Nucleus accumbens (tissue), 56 donors: Measurements from ENCODE around the gene TOM1.
"Not testable (repeated sequence)": the region's sequence is repeated elsewhere in the genome, so short reads cannot be mapped to it uniquely, and the experiment has no call there.

Experiments used
- DNase-seq, 56 donors: peaks; one replicate each; lab custom pipeline; 2025; lab: John Stamatoyannopoulos, UW

TOM1 gene

DNA sequence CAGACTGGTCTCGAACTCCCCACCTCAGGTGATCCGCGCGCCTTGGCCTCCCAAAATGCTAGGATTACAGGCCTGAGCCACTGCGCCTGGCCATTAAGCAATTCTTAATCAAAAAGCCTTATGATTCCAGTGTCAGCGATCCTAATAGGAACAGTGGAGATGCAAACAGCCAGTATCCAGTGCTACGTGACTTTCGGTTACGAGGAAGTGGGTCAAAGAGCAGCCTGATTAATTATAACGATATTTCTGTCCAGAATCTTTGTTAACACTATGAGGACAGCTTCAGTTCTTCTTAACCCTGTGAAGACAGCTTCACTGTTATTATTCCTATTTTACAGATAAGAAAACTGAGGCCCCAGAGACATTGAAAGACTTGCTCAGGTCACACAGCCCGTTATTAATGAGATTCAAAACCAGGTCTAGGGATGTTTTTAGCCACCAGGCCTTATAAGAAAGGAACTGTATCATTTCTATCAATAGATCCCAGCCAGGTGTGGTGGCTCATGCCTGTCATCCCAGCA is 63.9 kb downstream of the TOM1 start:
- no peak for DNase-seq

DNA sequence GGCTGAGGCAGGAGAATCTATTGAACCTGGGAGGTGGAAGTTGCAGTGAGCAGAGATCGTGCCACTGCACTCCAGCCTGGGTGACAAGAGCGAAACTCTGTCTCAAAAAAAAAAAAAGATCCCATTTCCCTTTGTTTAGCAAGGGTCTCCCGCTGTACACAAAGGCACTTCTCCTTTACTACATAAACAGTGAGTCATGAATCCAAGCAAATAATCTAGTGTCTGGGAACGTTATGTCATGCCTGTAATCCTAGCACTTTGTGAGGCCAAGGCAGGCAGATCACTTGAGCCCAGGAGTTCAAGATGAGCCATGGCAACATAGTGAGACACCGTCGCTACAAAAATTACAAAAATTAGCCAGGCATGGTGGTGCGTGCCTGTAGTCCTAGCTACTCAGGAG is 64.5 kb downstream of the TOM1 start:
- not testable (repeated sequence) for DNase-seq

GRCh38 chr22:35367331-35367886 is 67.7 kb downstream of the TOM1 start:
- DNase-seq, result no peak

DNA sequence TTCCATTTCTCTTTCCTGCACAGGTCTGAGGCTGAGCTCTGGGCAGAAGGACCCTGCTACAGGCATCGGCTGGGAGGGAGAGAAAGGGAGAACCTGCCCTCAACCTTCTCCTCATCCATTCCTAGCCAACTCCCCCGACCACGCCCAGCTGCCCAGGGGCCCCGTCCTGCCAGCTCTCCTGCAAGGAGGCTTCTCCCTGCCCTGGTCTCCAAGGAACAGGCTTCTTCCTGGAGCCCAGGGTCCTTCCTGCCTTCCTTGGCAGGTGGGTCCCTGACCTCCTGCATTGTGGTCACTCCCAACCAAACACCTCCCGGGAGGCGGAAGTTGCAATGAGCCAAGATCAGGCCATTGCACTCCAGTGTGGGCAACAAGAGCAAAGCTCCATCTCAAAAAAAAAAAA is 68.7 kb downstream of the TOM1 start:
- DNase-seq, result no peak

- DNase-seq, result no peak
Measured at GRCh38 chr22:35369996-35370395, 70.3 kb downstream of the TOM1 start.

DNA sequence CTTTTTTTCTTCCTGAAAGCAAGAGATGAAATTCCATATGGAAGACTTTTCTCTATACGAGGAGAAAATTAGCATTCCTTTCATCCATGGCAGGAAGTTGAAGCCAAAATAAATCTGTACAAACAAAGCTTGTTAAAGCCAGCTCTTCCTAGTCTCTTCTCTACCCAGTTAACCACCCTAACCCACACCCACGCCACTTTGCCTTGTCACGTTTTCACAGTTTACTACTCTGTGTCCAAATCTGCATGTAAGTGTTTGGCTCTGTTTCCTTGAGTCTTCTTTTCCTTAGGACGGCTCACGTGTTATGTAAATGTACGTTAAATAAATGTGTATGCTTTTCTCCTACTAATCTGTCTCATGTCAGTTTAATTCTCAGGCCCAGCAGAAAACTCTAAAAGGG is 74.1 kb downstream of the TOM1 start:
- no peak for DNase-seq

GRCh38 chr22:35375031-35375430 is 75.3 kb downstream of the TOM1 start:
- DNase-seq, result no peak

- DNase-seq, result no peak
Measured at GRCh38 chr22:35375526-35375925, 75.8 kb downstream of the TOM1 start.

GRCh38 chr22:35376728-35377472 is 77.2 kb downstream of the TOM1 start:
- DNase-seq, result peak in 54 of 56 donors; percentile 18 to 88 (median 72)

DNA sequence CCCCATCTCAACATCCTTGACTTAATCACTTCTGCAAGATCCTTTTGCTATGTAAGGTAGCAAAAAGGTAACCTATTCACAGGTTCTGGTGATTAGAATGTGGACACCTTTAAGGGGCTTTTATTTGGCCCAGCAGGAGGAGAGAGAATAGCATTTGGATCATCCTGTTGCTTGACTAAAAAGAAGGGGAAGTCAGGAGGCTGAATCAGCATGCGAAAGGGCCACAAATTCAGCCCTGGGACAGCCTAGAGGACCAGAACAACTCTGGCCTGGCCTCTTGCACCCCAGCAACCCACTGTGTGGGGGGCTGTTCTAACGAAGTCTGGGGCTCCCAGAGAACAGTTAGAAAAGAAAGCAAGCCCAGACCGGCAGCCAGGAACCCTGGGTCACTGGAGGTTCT is 78.0 kb downstream of the TOM1 start:
- DNase-seq, result peak in 1 of 56 donors; percentile 26

DNA sequence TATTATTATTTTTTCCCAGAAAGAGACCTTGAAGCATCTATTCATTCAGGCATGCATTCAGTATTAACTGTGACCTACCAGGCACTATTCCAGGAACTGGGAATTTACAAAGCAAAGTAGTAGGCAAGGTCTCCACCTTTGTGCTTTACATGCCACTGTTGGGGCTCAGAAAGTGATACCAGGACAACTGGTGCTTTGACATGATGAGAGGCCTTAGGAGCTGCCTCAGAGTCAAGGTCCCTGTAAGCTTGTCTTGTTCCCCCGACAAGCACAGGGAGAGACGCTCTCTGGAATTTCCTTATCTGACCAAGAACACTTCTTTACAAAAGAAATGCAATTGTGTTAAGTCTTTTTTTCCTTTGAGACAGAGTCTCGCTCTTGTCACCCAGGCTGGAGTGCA is 78.9 kb downstream of the TOM1 start:
- no peak for DNase-seq

DNA sequence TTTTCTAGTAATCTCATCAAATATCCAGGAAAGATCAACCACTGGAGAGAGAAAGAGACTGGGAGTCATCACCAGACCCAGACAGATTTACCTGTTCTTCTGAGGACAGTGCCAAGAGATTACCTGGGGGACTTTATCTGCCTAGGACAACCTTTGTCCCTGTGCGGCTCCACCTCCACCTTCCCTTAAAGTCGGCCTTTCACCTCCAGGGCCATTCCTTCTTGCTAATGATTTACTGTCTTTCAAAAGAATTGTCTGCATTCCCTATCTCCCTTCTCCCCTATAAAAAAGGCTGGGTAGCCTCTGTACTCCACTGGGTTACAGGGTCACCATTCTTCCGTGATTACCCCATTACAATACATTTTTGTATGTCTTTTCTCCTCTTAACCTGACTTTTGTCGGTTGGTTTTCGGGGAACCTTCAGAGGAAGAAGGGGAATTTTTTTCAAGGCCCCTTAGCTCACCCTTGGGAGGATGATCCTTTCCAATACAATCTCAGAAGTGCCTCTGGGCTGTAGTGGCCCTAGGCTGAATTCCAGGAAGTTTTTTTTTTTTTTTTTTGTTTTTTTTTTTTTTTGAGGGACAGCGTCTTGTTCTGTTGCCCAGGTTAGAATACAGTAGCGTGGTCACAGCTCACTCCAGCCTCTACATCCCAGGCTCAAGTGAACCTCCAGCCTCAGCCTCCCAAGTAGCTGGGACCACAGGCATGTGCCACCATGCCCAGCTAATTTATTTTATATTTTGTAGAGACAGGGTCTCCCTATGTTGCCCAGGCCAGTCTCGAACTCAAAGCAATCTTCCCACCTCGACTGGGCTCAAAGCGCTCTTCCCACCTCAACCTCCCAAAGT is 79.7 kb downstream of the TOM1 start:
- DNase-seq, result no peak

- DNase-seq, result no peak
Measured at GRCh38 chr22:35380013-35380412, 80.3 kb downstream of the TOM1 start.

- peak; percentile 30 to 91 (median 73) for DNase-seq
Measured at GRCh38 chr22:35380537-35381423, 81.1 kb downstream of the TOM1 start, which contains the start of gene HMOX1. Gene HMOX1, plus strand, starts transcription at chr22:35381096. Its CDS starts 78 bp downstream, at chr22:35381174.

- DNase-seq, result peak in 1 of 56 donors; percentile 17
Measured at GRCh38 chr22:35381424-35382009, 81.8 kb downstream of the TOM1 start.

GRCh38 chr22:35383679-35384071 is 84.0 kb downstream of the TOM1 start:
- no peak for DNase-seq

DNA sequence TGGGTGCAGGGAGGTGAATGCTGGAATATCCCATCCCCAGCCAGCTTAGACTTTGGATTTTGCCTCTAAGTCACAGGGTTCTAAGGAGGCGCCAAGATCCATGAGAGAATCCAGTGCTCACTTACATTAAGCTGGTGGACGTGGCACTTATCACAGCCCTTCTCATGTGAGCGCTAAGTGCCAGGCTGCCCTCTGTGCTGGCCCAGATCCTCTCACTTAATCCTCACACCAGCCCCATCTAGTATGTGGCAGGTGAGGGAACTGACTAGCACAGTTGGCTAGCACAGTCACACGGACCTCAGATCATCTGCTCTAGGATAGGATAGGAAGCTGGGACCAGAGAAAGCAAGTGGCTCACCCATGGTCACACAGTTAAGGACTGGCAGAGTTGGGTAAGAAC is 84.8 kb downstream of the TOM1 start:
- DNase-seq, result no peak

DNA sequence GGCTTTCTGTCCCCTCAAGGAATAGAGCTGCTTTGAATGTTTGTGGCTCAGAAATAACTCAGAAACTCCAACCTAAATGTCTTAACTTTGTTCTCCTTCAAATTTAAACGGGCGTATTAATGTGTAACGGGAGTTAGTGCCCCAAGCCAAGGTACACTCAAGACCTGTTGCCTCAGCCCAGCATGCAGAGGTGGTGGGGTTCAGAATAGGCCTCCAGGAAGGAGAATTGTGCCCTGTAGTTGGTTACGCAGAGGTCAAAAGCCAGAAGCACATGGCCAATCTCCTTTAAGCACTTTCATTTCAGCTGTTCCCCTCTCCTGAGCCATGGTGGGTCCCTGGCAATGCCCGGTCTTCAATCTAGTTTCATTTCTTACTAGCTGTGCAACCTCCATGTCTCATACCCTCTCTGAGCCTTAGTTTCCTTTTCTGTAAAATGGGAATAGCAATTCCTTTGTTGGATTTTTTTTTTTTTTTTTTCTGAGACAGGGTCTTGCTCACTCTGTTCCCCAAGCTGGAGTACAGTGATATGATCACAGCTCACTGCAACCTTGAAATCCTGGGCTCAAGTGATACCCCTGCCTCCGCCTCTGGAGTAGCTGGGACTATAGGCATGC is 85.4 kb downstream of the TOM1 start:
- DNase-seq, result no peak

GRCh38 chr22:35386670-35387288 is 87.1 kb downstream of the TOM1 start:
- no peak for DNase-seq
